Trophoblast cell (in vitro differentiated cells and primary cell): ENCODE data around the gene MFNG.

Experiments
- DNase-seq, 2 donors: peaks; one replicate each; pipeline ENCODE4 v3.0.0-alpha.2; 2016
- H2AFZ ChIP-seq: 2 replicates; pipeline ENCODE4 v1.6.1; 2013; ENCODE audit warnings: low read length, moderate library complexity, mild to moderate bottlenecking; ENCODE audit not compliant: insufficient read depth, poor library complexity
- H2AK5ac ChIP-seq: 2 replicates; pipeline ENCODE4 v1.6.1; 2013; ENCODE audit warnings: mild to moderate bottlenecking, low read length
- H2BK120ac ChIP-seq: 2 replicates; pipeline ENCODE4 v1.6.1; 2013; ENCODE audit warnings: low read length, mild to moderate bottlenecking, moderate library complexity; ENCODE audit not compliant: insufficient read depth, poor library complexity
- H2BK12ac ChIP-seq: 2 replicates; pipeline ENCODE4 v1.6.1; 2013; ENCODE audit warnings: mild to moderate bottlenecking, low read length, moderate library complexity
- H2BK5ac ChIP-seq: 2 replicates; pipeline ENCODE4 v1.6.1; 2013; ENCODE audit warnings: low read length, low read depth, moderate library complexity, mild to moderate bottlenecking; ENCODE audit not compliant: poor library complexity
- H3K14ac ChIP-seq: 2 replicates; pipeline ENCODE4 v1.6.1; 2013; ENCODE audit warnings: mild to moderate bottlenecking, low read length
- H3K18ac ChIP-seq: 2 replicates; pipeline ENCODE4 v1.6.1; 2013; ENCODE audit warnings: mild to moderate bottlenecking, low read length
- H3K23ac ChIP-seq: 2 replicates; pipeline ENCODE4 v1.6.1; 2013; ENCODE audit warnings: low read length
- H3K27ac ChIP-seq: 2 replicates; pipeline ENCODE4 v1.5.1; 2013; ENCODE audit warnings: low read depth, mild to moderate bottlenecking, inconsistent platforms, low read length, moderate library complexity
- H3K27me3 ChIP-seq: 2 replicates; pipeline ENCODE4 v1.6.1; 2013; ENCODE audit warnings: inconsistent platforms, mild to moderate bottlenecking, low read length, moderate library complexity; ENCODE audit not compliant: insufficient read depth
- H3K36me3 ChIP-seq, 2 experiments: 1 replicate in 1 of 2; 2 replicates in 1 of 2; pipeline ENCODE4 v1.6.1; 2013; ENCODE audit warnings: low read length in 2 of 2, mild to moderate bottlenecking in 2 of 2, moderate library complexity in 1 of 2; ENCODE audit not compliant: insufficient read depth in 2 of 2, control insufficient read depth in 1 of 2
- H3K4ac ChIP-seq: 2 replicates; pipeline ENCODE4 v1.6.1; 2013; ENCODE audit warnings: low read depth, mild to moderate bottlenecking, low read length, moderate library complexity
- H3K4me1 ChIP-seq, 2 experiments: 1 replicate in 1 of 2; 2 replicates in 1 of 2; pipeline ENCODE4 v1.6.1; 2013; ENCODE audit warnings: low read length in 2 of 2, mild to moderate bottlenecking in 2 of 2, moderate library complexity in 1 of 2; ENCODE audit not compliant: insufficient read depth in 2 of 2, control insufficient read depth in 1 of 2
- H3K4me2 ChIP-seq: 2 replicates; pipeline ENCODE4 v1.6.1; 2013; ENCODE audit warnings: inconsistent platforms, mild to moderate bottlenecking, low read length, moderate library complexity
- H3K4me3 ChIP-seq: 2 replicates; pipeline ENCODE4 v1.5.1; 2013; ENCODE audit warnings: mild to moderate bottlenecking, low read depth, low read length, inconsistent platforms
- H3K79me1 ChIP-seq: one replicate; pipeline ENCODE4 v1.6.1; 2013; ENCODE audit warnings: low read length
- H3K79me2 ChIP-seq: 2 replicates; pipeline ENCODE4 v1.6.1; 2013; ENCODE audit warnings: low read length, mild to moderate bottlenecking; ENCODE audit not compliant: control insufficient read depth, insufficient read depth, poor library complexity
- H3K9ac ChIP-seq: 2 replicates; pipeline ENCODE4 v1.6.1; 2013; ENCODE audit warnings: mild to moderate bottlenecking, low read length
- H3K9me3 ChIP-seq: 2 replicates; pipeline ENCODE4 v1.6.1; 2013; ENCODE audit warnings: low read depth, mild to moderate bottlenecking, control low read depth, inconsistent platforms, low read length; ENCODE audit not compliant: insufficient read depth
- H4K12ac ChIP-seq: 2 replicates; pipeline ENCODE4 v1.6.1; 2013; ENCODE audit warnings: low read depth, mild to moderate bottlenecking, low read length, moderate library complexity
- H4K8ac ChIP-seq: 2 replicates; pipeline ENCODE4 v1.6.1; 2013; ENCODE audit warnings: low read depth, mild to moderate bottlenecking, low read length, moderate library complexity
- H4K91ac ChIP-seq: one replicate; pipeline ENCODE4 v1.6.1; 2013; ENCODE audit warnings: low read depth, mild to moderate bottlenecking, low read length, moderate library complexity
- WGBS: extraction: QIAGEN DNeasy Blood & Tissue Kit; methylation state at CpG from one replicate; pipeline ENCODE4 v1.1.7; 2013; ENCODE audit warnings: missing lambda C conversion rate; ENCODE audit not compliant: insufficient read length, insufficient coverage; ENCODE audit errors: extremely low coverage; 5-methylcytosine and 5-hydroxymethylcytosine counted together

MFNG gene

DNA sequence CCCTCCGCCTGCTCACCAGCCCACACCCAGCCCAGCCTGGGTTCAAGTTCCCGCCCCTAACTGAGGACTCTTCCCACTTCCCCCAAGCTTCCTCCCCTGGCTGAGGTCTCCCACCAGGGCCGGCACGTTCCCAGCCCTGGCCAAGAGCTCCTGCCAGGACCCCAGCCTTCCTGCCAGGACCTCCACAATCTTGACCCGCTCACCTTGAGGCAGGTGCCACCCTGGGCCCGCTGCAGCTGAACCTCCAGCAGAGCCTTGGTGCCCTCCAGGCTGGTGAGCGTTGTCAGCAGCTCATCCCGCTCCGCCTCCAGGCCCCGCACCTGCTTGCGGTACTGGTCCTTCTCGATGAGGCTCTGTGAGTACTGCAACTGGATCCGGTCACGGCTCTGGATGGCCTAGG, 19.8 kb upstream of the MFNG start:
- WGBS = no CpG with 5 or more reads among the region's 14 CpGs
- Histone ChIP-seq H2BK5ac (no peak overlapping the region), H3K18ac (no peak overlapping the region), H2AK5ac (no peak overlapping the region), H3K14ac (no peak overlapping the region), H4K8ac (no peak overlapping the region), H4K91ac (no peak overlapping the region), H2AFZ (no peak overlapping the region), H4K12ac (no peak overlapping the region), H3K36me3 (peaks cover 9 to 11% of the 10 kb centered on the region in 2 experiments), H3K79me2 (no peaks in the 10 kb centered on the region), H2BK12ac (no peak overlapping the region), H3K4me2 (no peak overlapping the region), H3K4me3 (no peak overlapping the region), H3K9ac (no peak overlapping the region), H3K4me1 (peaks cover 27 to 29% of the 10 kb centered on the region in 2 experiments), H3K27ac (no peak overlapping the region), H2BK120ac (no peak overlapping the region), H3K9me3 (peaks cover 5% of the 10 kb centered on the region), H3K27me3 (no peaks in the 10 kb centered on the region), H3K23ac (no peak overlapping the region), H3K79me1 (peaks cover 9% of the 10 kb centered on the region), H3K4ac (no peak overlapping the region)
- DNase-seq = no peak

DNA sequence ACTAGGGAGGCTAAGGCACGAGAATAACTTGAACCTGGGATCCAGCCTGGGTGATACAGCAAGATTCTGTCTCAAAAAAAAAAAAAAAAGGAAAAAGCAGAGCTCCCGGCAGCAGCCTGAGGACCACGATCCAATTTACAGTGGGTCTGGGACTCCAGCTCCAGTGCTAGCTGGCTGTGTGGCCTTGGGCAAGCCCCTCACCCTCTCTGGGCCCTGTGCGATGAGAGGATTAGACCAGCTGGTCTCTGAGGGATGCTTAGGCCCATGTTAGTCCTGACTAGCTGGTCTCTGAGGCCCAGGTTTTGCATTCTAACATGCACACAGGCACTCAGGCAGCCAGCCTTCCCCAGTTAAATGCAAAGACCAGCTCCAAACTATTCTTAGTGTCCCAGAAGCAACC, 19.4 kb upstream of the MFNG start:
- Histone ChIP-seq H2BK12ac (no peak overlapping the region), H3K23ac (no peak overlapping the region), H3K4me1 (peaks cover 28 to 30% of the 10 kb centered on the region in 2 experiments), H3K27ac (no peak overlapping the region), H4K91ac (no peak overlapping the region), H4K12ac (no peak overlapping the region), H3K27me3 (no peaks in the 10 kb centered on the region), H3K4me2 (no peak overlapping the region), H3K4ac (no peak overlapping the region), H4K8ac (no peak overlapping the region), H3K4me3 (no peak overlapping the region), H3K18ac (no peak overlapping the region), H3K9ac (no peak overlapping the region), H2BK120ac (no peak overlapping the region), H3K14ac (no peak overlapping the region), H3K79me1 (peaks cover 10% of the 10 kb centered on the region), H3K9me3 (peaks cover 5% of the 10 kb centered on the region), H2AK5ac (no peak overlapping the region), H3K79me2 (no peaks in the 10 kb centered on the region), H3K36me3 (peaks cover 11% of the 10 kb centered on the region in 2 experiments), H2AFZ (no peak overlapping the region), H2BK5ac (no peak overlapping the region)
- DNase-seq = no peak
- WGBS = no CpG with 5 or more reads among the region's 4 CpGs

DNA sequence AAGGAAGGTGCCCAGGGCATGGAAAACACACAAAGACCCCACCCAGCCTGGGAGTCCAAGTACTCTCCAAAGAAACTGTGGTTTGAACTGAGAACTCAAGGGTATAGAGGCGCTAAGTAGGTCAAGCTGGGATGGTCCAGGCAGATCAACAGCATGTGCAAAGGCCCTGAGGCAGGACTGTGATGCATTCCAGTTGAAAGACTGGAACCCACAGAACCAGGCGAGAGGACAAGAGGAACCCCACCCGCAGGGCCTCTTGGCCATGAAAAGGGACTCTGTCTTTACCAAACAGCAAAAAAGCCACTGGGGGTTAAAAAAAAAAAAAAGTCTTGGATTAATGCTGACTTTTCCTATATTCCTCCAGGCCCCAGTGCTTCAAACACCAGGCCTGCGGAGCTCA, 18.8 kb upstream of the MFNG start:
- Histone ChIP-seq H3K27me3 (no peaks in the 10 kb centered on the region), H3K36me3 (peaks cover 11% of the 10 kb centered on the region in 2 experiments), H3K9ac (no peak overlapping the region), H3K4me2 (no peak overlapping the region), H3K23ac (no peak overlapping the region), H2AFZ (no peak overlapping the region), H2AK5ac (no peak overlapping the region), H3K4me3 (no peak overlapping the region), H3K4ac (no peak overlapping the region), H3K14ac (no peak overlapping the region), H3K18ac (no peak overlapping the region), H2BK5ac (no peak overlapping the region), H4K12ac (no peak overlapping the region), H3K27ac (no peak overlapping the region), H3K79me2 (no peaks in the 10 kb centered on the region), H4K91ac (no peak overlapping the region), H4K8ac (no peak overlapping the region), H2BK12ac (no peak overlapping the region), H2BK120ac (no peak overlapping the region), H3K4me1 (peaks cover 28 to 30% of the 10 kb centered on the region in 2 experiments), H3K79me1 (peaks cover 10% of the 10 kb centered on the region), H3K9me3 (peaks cover 3% of the 10 kb centered on the region)
- no CpG with 5 or more reads among the region's 4 CpGs for WGBS
- no peak for DNase-seq

- H4K91ac ChIP-seq = no peak overlapping the region
- no peaks in the 10 kb centered on the region for H3K27me3 ChIP-seq
- H3K4ac ChIP-seq = no peak overlapping the region
- no peak overlapping the region for H2AK5ac ChIP-seq
- no peak overlapping the region for H3K27ac ChIP-seq
- H3K9ac ChIP-seq = no peak overlapping the region
- no peak overlapping the region for H2BK12ac ChIP-seq
- H2BK5ac ChIP-seq = no peak overlapping the region
- peaks cover 3% of the 10 kb centered on the region for H3K9me3 ChIP-seq
- H3K18ac ChIP-seq = no peak overlapping the region
- no peak overlapping the region for H4K12ac ChIP-seq
- peaks cover 11% of the 10 kb centered on the region in 2 experiments for H3K36me3 ChIP-seq
- peaks cover 22 to 23% of the 10 kb centered on the region in 2 experiments for H3K4me1 ChIP-seq
- WGBS = no CpG with 5 or more reads among the region's 11 CpGs
- no peak overlapping the region for H3K14ac ChIP-seq
- H3K23ac ChIP-seq = no peak overlapping the region
- H3K4me3 ChIP-seq = no peak overlapping the region
- no peak overlapping the region for H2BK120ac ChIP-seq
- H3K79me1 ChIP-seq = peaks cover 7% of the 10 kb centered on the region
- H3K4me2 ChIP-seq = no peak overlapping the region
- H3K79me2 ChIP-seq = no peaks in the 10 kb centered on the region
- no peak overlapping the region for H4K8ac ChIP-seq
- no peak for DNase-seq
- no peak overlapping the region for H2AFZ ChIP-seq
Observed at GRCh38 chr22:37503850-37504249, 17.7 kb upstream of the MFNG start.
